ENCODE data around the gene NUP50.
A peak's percentile ranks its signal among the peaks of the same experiment; 100 is the strongest.

NUP50 gene

DNA sequence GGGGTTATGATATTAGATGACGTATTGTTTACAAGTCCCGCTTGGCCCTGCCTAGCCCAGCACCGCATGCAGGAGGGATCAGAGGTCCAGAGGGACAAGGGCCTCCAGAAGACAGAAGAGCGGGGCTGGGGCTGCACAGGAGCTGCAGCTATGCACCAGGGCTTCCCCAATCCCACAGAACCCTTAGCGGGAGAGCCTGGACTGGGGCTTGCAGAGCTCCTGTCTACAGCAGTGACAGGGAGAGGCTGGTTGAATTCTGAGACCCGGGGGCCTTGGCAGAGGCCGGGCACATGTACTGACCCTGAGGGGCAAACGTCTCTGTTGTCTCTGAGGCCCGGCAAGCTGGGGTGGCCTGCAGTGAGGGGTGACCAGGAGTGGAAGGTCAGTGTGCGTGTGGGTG, 70.1 kb downstream of the NUP50 start:
- DNase-seq, result no peak

DNA sequence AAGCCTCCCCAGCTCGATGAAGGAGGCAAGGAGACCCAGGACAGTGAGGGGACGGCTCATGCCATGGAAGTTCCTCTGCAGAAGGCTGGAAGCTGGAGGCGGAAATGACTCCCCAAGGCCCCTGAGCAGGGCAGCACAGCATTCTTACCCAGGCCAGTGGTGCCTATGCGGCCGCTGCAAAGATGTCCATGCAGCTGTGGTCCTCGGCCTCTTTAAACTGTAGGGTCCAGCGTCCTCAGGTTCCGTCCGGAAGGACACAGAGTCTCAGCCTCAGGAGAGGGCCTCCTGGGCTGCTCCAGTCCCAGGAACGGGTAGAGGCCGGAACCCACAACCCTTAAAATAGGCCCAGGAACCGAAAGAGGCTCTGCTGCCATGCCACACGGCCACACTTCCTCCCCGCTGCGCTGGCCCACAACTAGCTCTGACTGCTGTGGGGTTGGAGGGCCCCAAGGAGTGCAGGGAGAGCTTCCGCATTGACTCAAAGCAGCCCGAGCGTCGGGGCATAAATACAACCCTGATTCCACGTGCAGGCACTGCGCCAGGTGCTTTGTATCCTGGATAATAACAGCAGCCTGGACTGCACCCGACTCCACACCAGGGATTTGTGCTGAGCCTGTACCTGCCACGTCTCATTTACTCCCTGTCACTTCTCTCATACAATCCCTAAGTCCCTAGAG, 71.5 kb downstream of the NUP50 start:
- DNase-seq, result peak; percentile 45 to 56

GRCh38 chr22:45235851-45236342, 72.2 kb downstream of the NUP50 start:
- DNase-seq, result no peak

- DNase-seq, result no peak
Measured at GRCh38 chr22:45237065-45237990, 73.6 kb downstream of the NUP50 start.
